Inferior parietal cortex (tissue), 1 donor: ENCODE data around the gene ZDHHC12.

ENCODE experiments used
- DNase-seq: peaks from one replicate; pipeline ENCODE4 v3.0.0-alpha.2; 2016; ENCODE audit errors: extremely low spot score

Gene ZDHHC12

GRCh38 chr9:128687453-128687852 lies 36.5 kb downstream of the ZDHHC12 start:
- no peak for DNase-seq

DNA sequence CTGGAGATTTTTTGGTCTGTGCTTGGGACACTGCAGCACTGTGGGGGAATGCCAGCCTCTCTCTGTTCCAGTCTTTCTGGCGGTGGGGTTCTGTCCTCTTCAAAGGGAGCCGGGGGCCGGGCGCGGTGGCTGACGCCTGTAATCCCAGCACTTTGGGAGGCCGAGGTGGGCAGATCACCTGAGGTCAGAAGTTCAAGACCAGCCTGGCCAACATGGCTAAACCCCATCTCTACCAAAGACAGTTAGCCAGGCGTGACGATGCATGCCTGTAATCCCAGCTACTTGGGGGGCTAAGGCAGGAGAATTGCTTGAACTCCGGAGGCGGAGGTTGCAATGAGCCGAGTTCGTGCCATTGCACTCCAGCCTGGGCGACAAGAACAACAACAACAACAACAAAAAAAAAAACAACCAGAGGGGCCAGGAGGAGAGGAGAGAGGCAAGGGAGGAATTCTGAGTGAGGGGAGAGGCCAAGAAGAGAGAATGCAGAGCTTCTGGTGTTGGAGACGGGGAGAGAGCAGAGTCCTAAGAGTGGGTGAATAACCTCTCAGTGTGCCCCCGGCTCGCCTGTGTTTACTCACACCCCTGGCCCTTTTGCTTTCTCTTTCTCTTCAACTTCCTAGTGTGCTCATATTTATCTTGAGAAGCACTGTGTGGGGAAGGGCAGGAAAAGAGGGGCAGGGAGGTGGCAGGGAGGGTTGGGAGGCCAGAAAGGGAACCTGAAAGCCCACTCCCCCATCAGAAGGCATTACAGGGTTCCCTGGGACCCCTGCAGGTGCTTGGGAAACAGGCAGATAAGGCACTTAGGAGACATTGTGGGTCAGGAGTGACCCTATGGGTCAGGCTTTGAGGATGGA lies 38.1 kb downstream of the ZDHHC12 start:
- DNase-seq: no peak

- no peak for DNase-seq
Measured at GRCh38 chr9:128684325-128685199, 39.4 kb downstream of the ZDHHC12 start.

GRCh38 chr9:128684065-128684324 lies 39.9 kb downstream of the ZDHHC12 start:
- DNase-seq: no peak

- no peak for DNase-seq
Measured at GRCh38 chr9:128683340-128684064, 40.4 kb downstream of the ZDHHC12 start.

GRCh38 chr9:128677794-128678193 lies 46.1 kb downstream of the ZDHHC12 start:
- no peak for DNase-seq

DNA sequence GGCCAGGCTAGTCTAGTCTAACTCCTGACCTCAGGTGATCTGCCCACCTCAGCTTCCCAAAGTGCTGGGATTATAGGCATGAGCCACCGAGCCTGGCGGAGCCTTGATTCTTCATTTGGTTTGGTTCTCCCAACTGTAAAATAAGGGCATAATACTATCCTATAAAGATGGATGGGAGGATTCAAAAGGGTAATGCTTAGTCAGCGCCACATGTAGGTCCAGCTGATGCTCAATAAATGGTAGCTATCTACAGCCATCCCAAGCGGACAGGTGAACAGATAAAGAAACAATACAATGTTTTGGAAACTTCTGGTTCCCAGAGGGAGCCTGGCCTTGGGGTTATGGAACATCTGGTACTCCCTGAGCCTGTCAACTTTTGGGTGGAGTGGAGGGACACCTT lies 48.5 kb downstream of the ZDHHC12 start:
- no peak for DNase-seq
